Panc1 (cell line): ENCODE data around the gene ZNF469. TPM values are rescaled to one million over a fixed set of nuclear protein-coding genes. Genes with fewer than 3 reads are reported as not detected.

Experiments used
- ATAC-seq: fragments of 200-7000 bp; cut with Tn5 transposase; 2 replicates; pipeline ENCODE4 v1.9.1; 2020; ENCODE audit warnings: mild to moderate bottlenecking, moderate library complexity
- BruUV-seq: library from RNA; stranded (reverse); fragments of 400-500 nt; replicated peaks from 2 replicates; lab custom pipeline; 2021; lab: Mats Ljungman, UMichigan
- CTCF ChIA-PET: fragments of 300-600 bp; sonication (Branson Sonifier 250); formaldehyde crosslinking; loops from one replicate; lab custom pipeline; 2022; ENCODE audit warnings: antibody characterized with exemption; lab: Charles Lee
- POLR2A ChIA-PET: fragments of 300-600 bp; sonication (Branson Sonifier 250); formaldehyde crosslinking; loops from one replicate; lab custom pipeline; 2022; ENCODE audit warnings: antibody characterized with exemption; lab: Charles Lee
- DNase-seq: peaks from one replicate; pipeline ENCODE4 v3.0.0-alpha.2; 2010; ENCODE audit warnings: low read depth, low spot score
- H3K27ac ChIP-seq: 2 replicates; pipeline ENCODE4 v1.5.1; 2011; ENCODE audit warnings: mild to moderate bottlenecking, low read length, inconsistent platforms
- H3K27me3 ChIP-seq: fragments of 200-500 bp; sonication (Bioruptor generic); 2 replicates; pipeline ENCODE4 v1.6.0; 2014; ENCODE audit warnings: low read length, inconsistent platforms; ENCODE audit not compliant: control insufficient read depth, insufficient read depth
- H3K36me3 ChIP-seq: fragments of 200-500 bp; sonication (Bioruptor generic); 2 replicates; pipeline ENCODE4 v1.5.1; 2014; ENCODE audit warnings: inconsistent platforms, mild to moderate bottlenecking, low read length, moderate library complexity; ENCODE audit not compliant: control insufficient read depth, insufficient read depth
- H3K4me1 ChIP-seq: 2 replicates; pipeline ENCODE4 v1.5.1; 2011; ENCODE audit warnings: inconsistent platforms, mild to moderate bottlenecking, low read length, moderate library complexity; ENCODE audit not compliant: control insufficient read depth, insufficient read depth
- H3K4me3 ChIP-seq, 2 experiments: 2 replicates each; pipeline ENCODE4 v1.5.1; 2011 to 2012; ENCODE audit warnings: low read depth in 2 of 2, low read length in 2 of 2, mild to moderate bottlenecking in 2 of 2, inconsistent platforms in 1 of 2, moderate library complexity in 1 of 2
- H3K9me3 ChIP-seq: fragments of 200-500 bp; sonication (Bioruptor generic); 2 replicates; pipeline ENCODE4 v1.5.1; 2014; ENCODE audit warnings: low read depth, mild to moderate bottlenecking, inconsistent platforms, low read length, moderate library complexity; ENCODE audit not compliant: control insufficient read depth, insufficient read depth
- POLR2AphosphoS5 ChIP-seq: IDR thresholded peaks from 2 replicates; pipeline ENCODE4 v1.6.1; 2012; ENCODE audit warnings: mild to moderate bottlenecking, low read depth, low read length, moderate library complexity
- SIN3A ChIP-seq: IDR thresholded peaks from 2 replicates; pipeline ENCODE4 v1.6.1; 2012; ENCODE audit warnings: low read depth, mild to moderate bottlenecking, low read length, moderate library complexity, borderline replicate concordance; ENCODE audit not compliant: insufficient read depth
- TCF7L2 ChIP-seq: IDR thresholded peaks from 2 replicates; pipeline ENCODE4 v1.6.1; 2011; ENCODE audit warnings: mild to moderate bottlenecking, low read depth, low read length, inconsistent platforms
- in situ Hi-C: cut with HindIII; loops from 2 replicates; pipeline ENCODE4 v1.10.0; 2016; ENCODE audit warnings: low sequenced_read_pairs, low pct_unique_long_range_greater_than_20kb
- intact Hi-C: fragments of 100-400 bp; cut with micrococcal nuclease; formaldehyde crosslinking; loops from one replicate; pipeline ENCODE4 v1.10.0; 2022; ENCODE audit not compliant: unreplicated experiment
- total RNA-seq: library from RNA; stranded (reverse); gene quantifications from one replicate; pipeline ENCODE4 v1.2.1, GENCODE V29; 2021; ENCODE audit not compliant: unreplicated experiment
- TF ChIP-seq, protein P1 (sequence below): fragments of 450-650 bp; IDR thresholded peaks from 2 replicates; pipeline ENCODE4 v1.5.1; 2017; ENCODE audit warnings: mild to moderate bottlenecking
- TF ChIP-seq, protein P2 (sequence below), 2 experiments: IDR thresholded peaks; 2 replicates each; pipeline ENCODE4 v1.6.1; 2011 to 2012; ENCODE audit warnings: low read depth in 2 of 2, control low read depth in 1 of 2, low read length in 1 of 2, mild to moderate bottlenecking in 1 of 2, moderate library complexity in 1 of 2; ENCODE audit not compliant: insufficient read depth in 1 of 2

ZNF469 gene
- total RNA-seq, 1 experiment from 2014 or later, result 1.3 TPM

DNA sequence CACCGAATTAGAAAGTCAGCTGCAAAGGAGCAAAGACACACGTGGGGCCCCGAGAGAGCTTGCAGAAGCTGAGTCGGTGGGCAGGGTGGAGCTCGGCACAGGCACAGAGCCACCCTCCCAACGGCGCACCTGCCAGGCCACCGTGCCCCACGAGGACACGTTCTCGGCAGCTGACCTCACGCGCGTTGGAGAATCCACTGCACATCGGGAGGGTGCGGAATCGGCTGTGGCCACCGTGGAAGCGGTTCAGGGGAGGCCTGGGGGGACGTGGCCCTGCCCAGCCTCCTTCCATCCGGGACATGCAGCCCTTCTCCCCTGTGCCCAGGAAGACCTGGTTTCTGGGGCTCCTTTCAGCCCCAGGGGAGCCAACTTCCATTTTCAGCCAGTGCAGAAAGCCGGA lies 49.4 kb downstream of the ZNF469 start:
- Histone ChIP-seq H3K36me3 (no peaks in the 10 kb centered on the region), H3K9me3 (no peaks in the 10 kb centered on the region), H3K27ac (no peak overlapping the region), H3K4me1 (no peaks in the 10 kb centered on the region), H3K4me3 (no peak overlapping the region), H3K27me3 (no peaks in the 10 kb centered on the region)
- ChIA-PET CTCF (no interaction called here), POLR2A (no interaction called here)
- TF ChIP-seq, protein P1, sequence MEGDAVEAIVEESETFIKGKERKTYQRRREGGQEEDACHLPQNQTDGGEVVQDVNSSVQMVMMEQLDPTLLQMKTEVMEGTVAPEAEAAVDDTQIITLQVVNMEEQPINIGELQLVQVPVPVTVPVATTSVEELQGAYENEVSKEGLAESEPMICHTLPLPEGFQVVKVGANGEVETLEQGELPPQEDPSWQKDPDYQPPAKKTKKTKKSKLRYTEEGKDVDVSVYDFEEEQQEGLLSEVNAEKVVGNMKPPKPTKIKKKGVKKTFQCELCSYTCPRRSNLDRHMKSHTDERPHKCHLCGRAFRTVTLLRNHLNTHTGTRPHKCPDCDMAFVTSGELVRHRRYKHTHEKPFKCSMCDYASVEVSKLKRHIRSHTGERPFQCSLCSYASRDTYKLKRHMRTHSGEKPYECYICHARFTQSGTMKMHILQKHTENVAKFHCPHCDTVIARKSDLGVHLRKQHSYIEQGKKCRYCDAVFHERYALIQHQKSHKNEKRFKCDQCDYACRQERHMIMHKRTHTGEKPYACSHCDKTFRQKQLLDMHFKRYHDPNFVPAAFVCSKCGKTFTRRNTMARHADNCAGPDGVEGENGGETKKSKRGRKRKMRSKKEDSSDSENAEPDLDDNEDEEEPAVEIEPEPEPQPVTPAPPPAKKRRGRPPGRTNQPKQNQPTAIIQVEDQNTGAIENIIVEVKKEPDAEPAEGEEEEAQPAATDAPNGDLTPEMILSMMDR, result no peak
- TF ChIP-seq SIN3A (no peak), TCF7L2 (no peak), POLR2AphosphoS5 (no peak)
- TF ChIP-seq, protein P2, sequence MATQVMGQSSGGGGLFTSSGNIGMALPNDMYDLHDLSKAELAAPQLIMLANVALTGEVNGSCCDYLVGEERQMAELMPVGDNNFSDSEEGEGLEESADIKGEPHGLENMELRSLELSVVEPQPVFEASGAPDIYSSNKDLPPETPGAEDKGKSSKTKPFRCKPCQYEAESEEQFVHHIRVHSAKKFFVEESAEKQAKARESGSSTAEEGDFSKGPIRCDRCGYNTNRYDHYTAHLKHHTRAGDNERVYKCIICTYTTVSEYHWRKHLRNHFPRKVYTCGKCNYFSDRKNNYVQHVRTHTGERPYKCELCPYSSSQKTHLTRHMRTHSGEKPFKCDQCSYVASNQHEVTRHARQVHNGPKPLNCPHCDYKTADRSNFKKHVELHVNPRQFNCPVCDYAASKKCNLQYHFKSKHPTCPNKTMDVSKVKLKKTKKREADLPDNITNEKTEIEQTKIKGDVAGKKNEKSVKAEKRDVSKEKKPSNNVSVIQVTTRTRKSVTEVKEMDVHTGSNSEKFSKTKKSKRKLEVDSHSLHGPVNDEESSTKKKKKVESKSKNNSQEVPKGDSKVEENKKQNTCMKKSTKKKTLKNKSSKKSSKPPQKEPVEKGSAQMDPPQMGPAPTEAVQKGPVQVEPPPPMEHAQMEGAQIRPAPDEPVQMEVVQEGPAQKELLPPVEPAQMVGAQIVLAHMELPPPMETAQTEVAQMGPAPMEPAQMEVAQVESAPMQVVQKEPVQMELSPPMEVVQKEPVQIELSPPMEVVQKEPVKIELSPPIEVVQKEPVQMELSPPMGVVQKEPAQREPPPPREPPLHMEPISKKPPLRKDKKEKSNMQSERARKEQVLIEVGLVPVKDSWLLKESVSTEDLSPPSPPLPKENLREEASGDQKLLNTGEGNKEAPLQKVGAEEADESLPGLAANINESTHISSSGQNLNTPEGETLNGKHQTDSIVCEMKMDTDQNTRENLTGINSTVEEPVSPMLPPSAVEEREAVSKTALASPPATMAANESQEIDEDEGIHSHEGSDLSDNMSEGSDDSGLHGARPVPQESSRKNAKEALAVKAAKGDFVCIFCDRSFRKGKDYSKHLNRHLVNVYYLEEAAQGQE (IDR thresholded peaks at IDR 0.05; ENCODE audit: insufficient read depth in 1 of 2, low read depth in 2 of 2, low read length in 1 of 2), result no peak
- no peak for ATAC-seq
- DNase-seq, result no peak
- no TSS peak for BruUV-seq
- intact Hi-C loops, result no loop called here
- in situ Hi-C loops, result no loop called here

Other genes starting within 250 kb of the ZNF469 start
- 3.9 TPM for gene ZFPM1, start 70.3 kb downstream of the ZNF469 start, total RNA-seq
- 45.9 TPM for gene ZC3H18, start 187.4 kb downstream of the ZNF469 start, total RNA-seq